ENCODE measurements around the gene FBXL7. TPM values are rescaled to one million over a fixed set of nuclear protein-coding genes. Genes with fewer than 3 reads are reported as not detected.

FBXL7 gene
- total RNA-seq, 4 donors from 2014 or later: 2.0 to 6.8 (median 3.9) TPM

DNA sequence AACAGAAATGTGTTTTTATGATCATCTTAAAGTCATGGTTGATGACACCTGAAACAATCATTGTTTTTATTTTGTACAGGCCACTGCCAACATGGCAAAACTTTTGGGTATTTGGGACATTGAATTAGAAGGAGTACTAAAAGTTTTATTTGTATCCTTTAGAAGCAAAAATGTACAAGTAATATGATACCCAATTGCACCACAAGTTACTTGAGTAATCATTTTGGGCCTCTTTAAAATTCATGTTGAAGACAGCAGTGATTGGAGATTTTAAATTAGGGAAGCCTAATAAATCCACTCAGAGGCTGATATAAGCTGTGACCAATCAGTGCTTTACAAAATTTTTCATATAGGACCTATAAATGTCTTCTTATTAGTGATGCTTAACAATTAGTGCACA, 466.7 kb downstream of the FBXL7 start:
- no peak for DNase-seq (ENCODE audit: low spot score in 2 of 2)
- H3K4me3 ChIP-seq (ENCODE audit: low read depth, poor library complexity, severe bottlenecking): no peak overlapping the region
- TF ChIP-seq, protein P1, sequence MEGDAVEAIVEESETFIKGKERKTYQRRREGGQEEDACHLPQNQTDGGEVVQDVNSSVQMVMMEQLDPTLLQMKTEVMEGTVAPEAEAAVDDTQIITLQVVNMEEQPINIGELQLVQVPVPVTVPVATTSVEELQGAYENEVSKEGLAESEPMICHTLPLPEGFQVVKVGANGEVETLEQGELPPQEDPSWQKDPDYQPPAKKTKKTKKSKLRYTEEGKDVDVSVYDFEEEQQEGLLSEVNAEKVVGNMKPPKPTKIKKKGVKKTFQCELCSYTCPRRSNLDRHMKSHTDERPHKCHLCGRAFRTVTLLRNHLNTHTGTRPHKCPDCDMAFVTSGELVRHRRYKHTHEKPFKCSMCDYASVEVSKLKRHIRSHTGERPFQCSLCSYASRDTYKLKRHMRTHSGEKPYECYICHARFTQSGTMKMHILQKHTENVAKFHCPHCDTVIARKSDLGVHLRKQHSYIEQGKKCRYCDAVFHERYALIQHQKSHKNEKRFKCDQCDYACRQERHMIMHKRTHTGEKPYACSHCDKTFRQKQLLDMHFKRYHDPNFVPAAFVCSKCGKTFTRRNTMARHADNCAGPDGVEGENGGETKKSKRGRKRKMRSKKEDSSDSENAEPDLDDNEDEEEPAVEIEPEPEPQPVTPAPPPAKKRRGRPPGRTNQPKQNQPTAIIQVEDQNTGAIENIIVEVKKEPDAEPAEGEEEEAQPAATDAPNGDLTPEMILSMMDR (IDR thresholded peaks at IDR 0.05): no peak
- TF ChIP-seq POLR2A (IDR thresholded peaks at IDR 0.05): no peak
- intact Hi-C loops (cut with DNase I; ENCODE audit: low total_unique reads): no loop called here

DNA sequence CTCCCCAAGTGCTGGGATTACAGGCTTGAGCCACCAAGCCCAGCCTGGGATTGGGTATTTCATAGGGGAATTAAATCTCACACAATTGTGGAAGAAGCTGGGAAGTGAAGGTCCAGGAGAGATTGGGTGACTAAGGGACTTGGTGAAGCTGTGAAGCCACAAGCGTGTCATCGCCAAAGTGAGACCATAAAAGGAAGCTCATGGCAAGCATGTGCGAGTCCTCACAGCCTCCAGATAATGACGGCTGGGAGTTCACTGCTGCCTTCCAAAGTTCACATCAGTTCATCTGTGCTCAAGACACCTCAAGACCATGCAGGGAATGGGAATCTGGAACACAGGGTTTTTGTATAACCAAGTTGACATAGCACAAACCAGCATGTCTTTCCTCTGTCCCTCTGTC, 469.0 kb downstream of the FBXL7 start:
- intact Hi-C loops (cut with DNase I; ENCODE audit: low total_unique reads): no loop called here
- TF ChIP-seq POLR2A (IDR thresholded peaks at IDR 0.05): no peak
- TF ChIP-seq, protein P1 (IDR thresholded peaks at IDR 0.05): no peak
- no peak for DNase-seq (ENCODE audit: low spot score in 2 of 2)
- WGBS, 2 donors: 56 to 64% methylated on average over 4 of the region's 4 CpGs
- no peak overlapping the region for H3K4me3 ChIP-seq (ENCODE audit: low read depth, poor library complexity, severe bottlenecking)

DNA sequence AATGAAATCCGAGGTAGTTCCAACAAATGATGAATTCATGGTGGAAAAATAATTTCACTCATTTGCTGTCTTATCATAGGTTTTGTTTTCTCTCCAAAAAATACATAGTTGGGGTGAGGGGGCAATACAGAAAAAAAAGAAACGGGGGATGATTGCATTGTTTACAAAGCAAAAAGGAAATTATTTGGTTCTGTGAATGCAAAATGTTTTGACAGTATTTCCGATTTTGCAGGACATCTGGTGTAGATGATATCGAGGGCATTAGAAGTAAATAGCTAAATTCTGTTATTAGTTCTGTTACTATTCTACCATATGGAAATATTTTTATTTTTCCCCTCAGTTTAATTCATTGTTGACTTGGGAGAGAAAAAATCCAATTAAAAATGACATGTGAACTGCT, 477.9 kb downstream of the FBXL7 start:
- intact Hi-C loops (cut with DNase I; ENCODE audit: low total_unique reads): no loop called here
- DNase-seq (ENCODE audit: low spot score in 2 of 2): no peak
- WGBS, 2 donors: 61 to 73% methylated on average over 4 of the region's 4 CpGs

DNA sequence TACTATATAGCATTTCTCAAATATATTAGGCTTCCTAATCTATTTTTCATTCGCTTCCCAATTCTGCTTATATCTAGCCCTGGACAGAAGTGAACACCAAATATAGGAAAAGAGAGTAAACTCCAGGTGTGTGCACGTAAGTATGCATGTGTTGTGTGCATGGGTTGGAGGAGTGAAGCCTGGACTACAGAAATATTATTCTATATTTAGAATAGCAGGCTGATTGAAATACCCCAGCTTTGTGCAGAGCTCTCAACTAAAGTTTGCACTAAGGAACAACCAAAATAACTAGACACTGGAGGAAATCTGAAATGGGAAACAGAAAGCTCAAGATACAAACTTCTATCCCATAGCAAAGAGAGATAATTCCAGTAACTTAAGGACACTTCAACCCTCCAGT, 480.9 kb downstream of the FBXL7 start:
- no peak for DNase-seq (ENCODE audit: low spot score in 2 of 2)
- intact Hi-C loops (cut with DNase I; ENCODE audit: low total_unique reads): no loop called here
- TF ChIP-seq, protein P1 (IDR thresholded peaks at IDR 0.05): no peak
- TF ChIP-seq POLR2A (IDR thresholded peaks at IDR 0.05): no peak
- 90 to 94% methylated on average over 2 of the region's 2 CpGs for WGBS, 2 donors
- no peak overlapping the region for H3K4me3 ChIP-seq (ENCODE audit: low read depth, poor library complexity, severe bottlenecking)

More for the DNA sequence above, 477.9 kb downstream of the FBXL7 start:
- no peak overlapping the region for H3K4me3 ChIP-seq (ENCODE audit: low read depth, poor library complexity, severe bottlenecking)
- TF ChIP-seq, protein P1 (IDR thresholded peaks at IDR 0.05): no peak
- TF ChIP-seq POLR2A (IDR thresholded peaks at IDR 0.05): no peak

DNA sequence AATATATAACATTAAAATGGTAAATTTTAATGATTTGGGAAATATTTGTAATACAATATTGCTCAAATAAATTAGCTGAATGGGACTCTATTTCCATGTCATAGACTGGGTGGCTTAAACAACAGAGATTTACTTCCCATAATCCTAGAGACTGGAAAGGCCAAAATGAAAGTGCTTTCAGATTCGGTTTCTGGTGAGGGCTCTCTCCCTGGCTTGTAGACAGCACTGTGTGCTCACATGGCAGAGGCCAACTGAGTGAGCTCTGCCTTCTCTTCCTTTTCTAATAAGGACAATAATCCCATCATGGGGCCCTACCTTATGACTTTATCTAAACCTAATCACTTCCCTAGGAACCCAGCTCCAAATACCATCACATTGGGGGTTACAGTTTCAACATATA, 483.4 kb downstream of the FBXL7 start:
- TF ChIP-seq, protein P1 (IDR thresholded peaks at IDR 0.05): no peak
- no peak for TF ChIP-seq POLR2A (IDR thresholded peaks at IDR 0.05)
- WGBS, 2 donors: 39 to 41% methylated on average over 1 of the region's 1 CpG
- no peak overlapping the region for H3K4me3 ChIP-seq (ENCODE audit: low read depth, poor library complexity, severe bottlenecking)
- intact Hi-C loops (cut with DNase I; ENCODE audit: low total_unique reads): no loop called here
- DNase-seq (ENCODE audit: low spot score in 2 of 2): no peak

MicroRNAs encoded within 50 kb of the gene (microRNA counts, 767-probe panel; counts per million panel counts)
- 0 to 358 counts per million in 2 donors for microRNA hsa-miR-887

Small RNA genes within 50 kb of the gene (microRNA-seq; reads per million reads assigned to microRNA genes)
- 17.7 to 26.0 reads per million in 2 donors for gene MIR887 (ENCODE audit: borderline number of aligned reads in 1 of 2, borderline replicate concordance in 2 of 2)

Measured in lower leg skin (tissue), 4 donors.